Hypothalamus (tissue), 51 donors: ENCODE measurements around the gene JAK1.
"Not testable (repeated sequence)": the region's sequence is repeated elsewhere in the genome, so short reads cannot be mapped to it uniquely, and the experiment has no call there.

Experiments used
- DNase-seq, 51 donors: peaks; one replicate each; lab custom pipeline; 2025; lab: John Stamatoyannopoulos, UW

Gene JAK1

DNA sequence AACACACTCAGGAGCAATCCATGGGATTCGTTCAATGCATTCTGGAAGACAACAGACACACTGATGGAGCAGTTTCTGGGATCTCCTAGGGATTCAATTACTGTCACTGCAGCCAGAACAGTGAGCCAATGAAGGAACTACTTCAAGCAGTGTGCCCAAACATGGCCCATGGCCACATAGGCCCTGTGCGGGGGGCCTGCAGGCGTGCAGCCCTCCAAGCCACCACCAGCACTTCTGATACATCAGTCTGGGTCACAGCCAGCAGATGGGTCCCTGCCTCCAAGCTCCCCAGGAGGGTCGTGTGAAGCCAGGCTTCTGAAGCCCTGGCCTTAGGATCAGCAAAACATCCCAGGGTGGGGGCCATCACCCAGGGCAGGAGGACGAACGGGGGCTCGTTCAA, 122.2 kb downstream of the JAK1 start:
- DNase-seq = no peak

DNA sequence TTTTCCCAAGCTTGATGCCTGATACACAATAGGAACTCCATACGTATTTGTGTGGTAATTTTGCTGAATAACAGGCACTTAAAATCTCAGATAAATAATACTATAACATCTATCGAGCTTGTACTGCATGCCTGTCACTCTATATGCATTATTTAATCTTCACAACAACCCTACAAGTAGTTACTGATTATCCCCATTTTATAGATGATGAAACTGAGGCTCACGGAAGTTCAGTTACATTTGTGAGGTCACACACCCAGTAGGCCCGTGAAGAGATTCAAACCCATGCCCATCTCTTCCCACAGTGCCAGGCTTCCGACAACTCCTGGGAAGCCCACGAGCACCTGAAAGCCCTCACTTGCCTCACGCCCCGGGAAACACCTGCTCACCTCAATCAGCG, 122.7 kb downstream of the JAK1 start:
- DNase-seq = no peak

DNA sequence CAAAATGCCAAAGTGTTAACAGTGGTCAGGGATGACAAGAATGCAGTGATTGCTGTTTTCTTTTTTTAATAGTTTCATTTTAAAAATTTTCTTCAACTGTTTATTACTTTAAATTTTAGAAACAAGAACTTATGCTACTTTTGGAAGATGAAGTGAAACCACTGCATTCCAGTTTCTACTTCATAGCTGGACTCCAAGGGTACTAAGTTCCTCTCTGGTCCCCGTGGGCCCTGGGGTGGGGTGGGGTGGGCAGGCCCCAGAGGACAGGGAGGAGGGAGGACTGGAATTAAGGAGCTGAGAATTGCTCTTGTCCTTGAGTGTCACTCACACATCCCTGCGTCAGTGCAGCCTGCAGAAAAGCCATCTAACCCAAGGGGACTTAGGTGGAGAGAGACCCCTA, 124.1 kb downstream of the JAK1 start:
- DNase-seq = no peak

DNA sequence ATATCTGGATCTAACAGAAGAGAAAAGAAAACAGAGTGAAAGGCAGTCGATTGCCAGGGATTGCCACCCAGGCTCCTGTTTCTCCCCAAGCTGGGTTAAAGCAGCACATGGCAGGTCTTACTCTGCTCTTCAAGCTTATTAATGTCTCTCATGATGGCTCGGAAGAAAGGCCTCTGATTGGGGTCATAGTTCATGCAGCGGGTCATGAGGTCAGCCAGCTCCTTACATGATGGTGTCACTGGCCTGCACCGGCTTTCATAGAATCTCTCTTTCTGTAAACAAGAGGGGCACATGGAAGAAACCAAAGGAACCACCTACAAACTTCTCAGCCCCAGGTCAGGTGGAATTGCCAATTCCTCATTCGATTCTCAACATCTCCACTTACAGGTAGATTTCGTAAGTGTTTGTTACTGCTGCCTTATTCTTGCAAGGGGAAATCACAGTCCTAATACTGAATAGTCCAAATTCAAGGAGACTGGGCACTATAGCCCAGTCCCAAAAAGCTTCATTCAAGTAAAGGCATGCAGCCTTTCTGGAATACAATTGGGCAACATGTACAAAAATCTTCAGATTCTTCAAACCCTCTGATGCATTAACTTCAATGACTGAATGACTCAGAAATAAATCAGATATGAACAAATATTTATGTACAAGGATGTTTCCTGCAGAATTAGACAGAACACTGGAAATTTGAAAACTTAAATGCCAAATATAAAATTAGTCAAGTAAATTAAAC, 124.9 kb downstream of the JAK1 start:
- no peak for DNase-seq

DNA sequence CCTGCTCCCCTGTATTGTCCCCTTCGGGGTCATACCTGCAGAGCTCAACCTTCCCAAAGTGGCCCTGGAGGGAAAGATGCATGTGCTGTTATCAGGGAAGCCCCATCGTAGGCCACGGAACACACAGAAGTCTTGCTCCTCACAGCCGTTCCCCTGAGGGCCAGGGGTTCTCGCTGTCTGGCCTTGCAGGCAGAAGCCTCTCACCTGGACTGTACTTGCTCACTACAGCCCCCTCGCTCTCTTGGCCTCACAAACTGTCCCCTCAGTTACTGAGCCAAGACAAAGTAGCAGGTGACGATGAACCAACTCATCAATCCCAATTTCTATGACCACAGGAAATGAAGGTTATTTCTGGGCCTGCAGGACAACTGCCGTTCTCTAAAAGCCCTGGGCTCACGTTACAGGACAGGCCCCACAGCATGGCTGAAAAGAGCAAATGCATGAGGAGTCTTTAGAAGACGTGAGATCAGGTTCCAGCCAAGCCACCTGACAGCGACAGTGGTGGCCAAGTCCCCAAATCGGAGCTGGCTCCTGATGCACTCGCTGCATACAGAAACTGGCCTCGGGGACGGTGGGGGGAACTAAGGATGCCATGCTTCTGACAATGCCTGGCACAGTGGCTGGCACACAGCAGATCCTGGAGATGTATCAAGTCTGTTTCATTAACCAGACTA, 126.5 kb downstream of the JAK1 start:
- peak in 1 of 51 donors; percentile 15 for DNase-seq

- no peak for DNase-seq
Measured at GRCh38 chr1:64839261-64839660, 127.1 kb downstream of the JAK1 start.

DNA sequence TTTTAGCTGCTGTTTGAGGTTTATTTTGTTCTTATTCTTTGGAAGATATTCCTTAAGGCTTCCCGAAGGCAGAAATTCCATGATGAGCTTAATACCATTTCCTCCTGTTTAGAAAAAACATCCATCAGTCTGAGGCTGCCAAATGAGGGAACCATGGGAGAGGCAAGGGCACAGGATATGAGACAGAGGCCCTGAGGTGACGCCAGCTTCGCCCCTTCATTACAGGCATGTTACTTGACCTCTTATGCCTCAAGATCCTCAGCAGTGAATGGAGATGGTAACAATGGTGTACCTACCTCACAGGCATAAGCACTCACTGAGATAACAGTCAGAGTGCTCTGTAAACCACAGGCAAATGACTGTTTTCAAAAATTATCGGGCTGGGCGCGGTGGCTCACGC, 127.9 kb downstream of the JAK1 start:
- no peak for DNase-seq

DNA sequence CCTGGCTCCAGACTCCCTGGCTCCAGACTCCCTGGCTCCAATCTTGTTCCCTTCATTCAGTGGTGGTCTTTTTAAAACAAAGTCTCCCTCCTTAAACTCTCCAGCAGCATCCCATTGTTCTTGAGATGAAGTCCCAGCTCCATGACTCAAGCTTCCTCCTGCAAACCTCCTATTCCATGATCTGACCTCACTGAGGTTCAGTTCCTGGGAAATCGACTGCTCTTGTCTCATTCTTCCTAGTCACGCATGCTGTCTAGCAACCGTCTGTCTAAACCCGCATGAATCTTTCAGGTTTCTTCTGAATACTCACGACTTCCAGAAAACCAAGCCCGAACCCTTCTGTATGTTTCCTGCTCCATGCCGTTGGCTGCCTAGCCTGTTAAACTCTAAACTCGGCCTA, 129.5 kb downstream of the JAK1 start:
- no peak for DNase-seq

GRCh38 chr1:64834734-64835133, 131.6 kb downstream of the JAK1 start:
- no peak for DNase-seq

DNA sequence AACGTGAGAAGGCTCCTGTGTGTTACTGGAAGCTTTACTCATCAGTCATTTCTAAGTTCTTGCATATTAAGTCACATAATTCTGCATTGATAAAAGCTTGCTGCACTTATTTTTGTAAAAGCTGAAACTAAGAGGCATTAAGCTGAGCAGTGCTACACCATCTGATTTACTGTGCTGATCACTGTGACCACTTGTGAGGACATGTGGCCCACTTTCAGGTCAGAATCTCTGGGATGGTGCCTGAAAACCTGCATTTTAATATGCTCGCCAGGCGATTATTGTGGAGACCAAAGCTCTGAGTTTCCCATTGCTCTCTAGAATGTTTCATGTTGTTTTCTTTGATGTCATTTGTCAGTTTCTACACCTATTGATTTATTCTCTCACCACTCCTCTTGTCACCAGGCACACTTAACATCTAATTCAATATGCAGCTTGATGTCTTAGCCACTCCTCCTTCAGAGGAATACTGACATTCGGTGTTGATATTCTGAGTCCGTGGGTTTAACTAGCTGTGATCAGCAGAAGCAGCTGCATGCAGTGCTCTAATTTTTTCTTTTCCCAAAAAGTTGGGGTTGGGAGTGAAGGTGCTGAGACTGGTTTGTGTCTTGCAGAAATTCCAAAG, 136.2 kb downstream of the JAK1 start:
- DNase-seq = no peak

DNA sequence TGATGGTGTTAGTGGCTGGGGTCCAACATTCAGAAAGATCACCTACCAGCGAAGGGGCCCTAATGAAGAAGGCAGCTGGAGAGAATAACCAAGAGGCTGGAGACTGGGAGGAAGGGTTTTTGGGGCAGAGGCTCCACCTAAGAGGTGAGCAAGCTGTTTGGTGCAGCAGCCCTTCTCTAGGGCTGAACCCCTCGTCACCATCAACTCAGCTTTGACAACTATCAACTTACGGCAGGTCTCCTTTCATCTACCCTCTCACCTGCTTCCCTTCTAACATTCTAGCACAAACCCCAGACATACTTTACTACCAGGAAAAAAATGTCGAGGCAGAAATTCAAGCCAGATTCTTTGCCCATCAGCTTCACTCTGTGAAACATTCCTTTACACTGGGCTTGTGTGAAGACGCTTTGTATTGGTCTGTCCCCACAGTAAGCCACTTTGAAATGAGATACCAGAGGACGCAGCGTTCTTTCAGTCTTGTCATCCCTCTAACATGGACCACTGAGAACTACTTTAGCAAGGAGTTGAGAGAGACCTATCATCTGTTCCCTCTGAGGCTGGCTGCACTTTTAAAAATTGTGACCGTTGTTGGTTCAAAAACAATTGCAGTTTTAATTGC, 136.8 kb downstream of the JAK1 start:
- no peak for DNase-seq

DNA sequence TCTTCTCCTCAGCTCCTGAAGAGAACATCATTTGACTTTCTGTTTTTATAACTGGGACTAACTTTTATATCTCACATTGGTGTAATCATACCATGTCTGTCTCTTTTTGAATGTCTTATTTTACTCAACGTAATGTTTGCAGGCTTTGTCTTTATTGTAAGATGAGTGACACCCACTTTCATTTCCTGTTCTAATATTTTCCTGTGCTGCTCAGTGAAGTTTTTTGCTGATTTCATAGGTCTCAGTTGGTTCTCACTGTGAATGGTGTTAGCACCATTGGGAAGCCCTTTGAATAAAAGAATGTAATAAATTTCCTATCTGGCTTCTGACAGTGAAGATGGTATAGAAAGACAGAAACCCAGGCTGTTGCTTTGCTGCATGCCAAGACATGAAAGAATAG, 137.5 kb downstream of the JAK1 start:
- DNase-seq = no peak

- DNase-seq = no peak
Measured at GRCh38 chr1:64826991-64827390, 139.4 kb downstream of the JAK1 start.

DNA sequence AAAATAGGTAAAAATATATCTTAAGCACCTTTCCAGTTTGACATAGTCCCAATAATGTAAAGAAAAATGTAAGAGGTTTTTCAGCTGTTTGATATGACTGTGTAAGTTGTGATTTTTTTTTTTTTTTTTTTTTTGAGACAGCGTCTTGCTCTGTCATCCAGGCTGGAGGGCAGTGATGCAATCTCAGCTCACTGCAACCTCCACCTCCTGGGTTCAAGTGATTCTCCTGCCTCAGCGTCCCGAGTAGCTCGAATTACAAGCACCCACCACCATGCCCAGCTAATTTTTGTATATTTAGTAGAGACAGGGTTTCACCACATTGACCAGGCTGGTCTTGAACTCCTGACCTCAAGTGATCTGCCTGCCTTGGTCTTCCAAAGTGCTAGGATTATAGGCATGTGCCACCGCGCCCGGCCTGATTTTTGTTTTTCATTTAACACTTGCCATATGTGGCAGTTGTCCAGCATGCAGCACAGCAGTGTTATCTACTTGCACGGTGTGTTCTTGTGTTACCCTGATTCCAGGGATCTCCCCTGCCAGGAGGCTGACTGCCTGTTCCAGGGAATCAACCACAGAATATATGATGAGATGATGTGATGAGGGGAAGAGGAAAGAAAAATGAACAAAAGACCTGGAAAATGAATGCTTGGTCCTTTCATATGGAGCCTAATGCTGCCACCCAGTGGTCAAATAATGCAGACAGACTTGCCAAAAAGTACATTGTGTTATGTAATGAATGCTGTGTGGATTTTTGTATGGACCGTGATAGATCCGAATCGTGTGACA, 142.5 kb downstream of the JAK1 start:
- DNase-seq = peak in 33 of 51 donors; percentile 7 to 76 (median 40)

DNA sequence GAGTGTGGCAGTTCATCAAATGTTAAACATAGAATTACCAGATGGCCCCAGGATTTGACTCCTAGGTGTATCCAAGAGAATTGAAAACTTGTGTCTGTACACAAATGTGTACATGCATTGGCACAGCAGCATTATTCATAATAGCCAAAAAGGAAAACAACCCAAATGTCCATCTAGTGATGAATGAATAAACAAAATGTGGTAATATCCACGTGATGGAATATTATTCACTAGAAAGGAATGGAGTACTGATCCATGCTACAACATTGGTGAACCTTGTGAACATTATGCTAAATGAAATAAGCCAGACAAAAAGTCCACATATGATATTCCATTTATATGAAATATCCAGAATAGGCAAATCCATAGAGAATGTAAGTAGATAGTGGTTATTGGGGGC, 143.7 kb downstream of the JAK1 start:
- DNase-seq = no peak

DNA sequence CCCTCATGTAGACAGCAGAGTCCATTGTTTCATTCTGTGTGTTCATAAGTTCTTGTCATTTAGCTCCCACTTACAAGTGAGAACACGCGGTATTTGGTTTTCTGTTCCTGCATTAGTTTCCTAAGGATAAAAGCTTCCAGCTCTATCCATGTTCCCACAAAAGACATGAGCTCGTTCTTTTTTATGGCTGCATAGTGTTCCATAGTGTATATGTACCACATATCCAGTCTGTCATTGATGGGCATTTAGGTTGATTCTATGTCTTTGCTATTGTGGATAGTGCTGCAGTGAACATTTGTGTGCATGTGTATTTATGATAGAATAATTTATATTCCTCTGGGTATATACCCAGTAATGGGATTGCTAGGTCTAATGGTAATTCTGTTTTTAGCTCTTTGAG, 145.8 kb downstream of the JAK1 start:
- not testable (repeated sequence) for DNase-seq

DNA sequence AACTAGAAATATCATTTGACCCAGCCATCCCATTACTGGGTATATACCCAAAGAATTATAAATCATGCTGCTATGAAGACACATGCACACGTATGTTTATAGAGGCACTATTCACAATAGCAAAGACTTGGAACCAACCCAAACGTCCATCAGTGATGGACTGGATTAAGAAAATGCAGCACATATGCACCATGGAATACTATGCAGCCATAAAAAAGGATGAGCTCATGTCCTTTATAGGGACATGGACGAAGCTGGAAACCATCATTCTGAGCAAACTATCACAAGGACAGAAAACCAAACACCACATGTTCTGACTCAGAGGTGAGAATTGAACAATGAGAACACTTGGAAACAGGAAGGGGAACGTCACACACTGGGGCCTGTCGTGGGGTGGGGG, 149.0 kb downstream of the JAK1 start:
- not testable (repeated sequence) for DNase-seq

DNA sequence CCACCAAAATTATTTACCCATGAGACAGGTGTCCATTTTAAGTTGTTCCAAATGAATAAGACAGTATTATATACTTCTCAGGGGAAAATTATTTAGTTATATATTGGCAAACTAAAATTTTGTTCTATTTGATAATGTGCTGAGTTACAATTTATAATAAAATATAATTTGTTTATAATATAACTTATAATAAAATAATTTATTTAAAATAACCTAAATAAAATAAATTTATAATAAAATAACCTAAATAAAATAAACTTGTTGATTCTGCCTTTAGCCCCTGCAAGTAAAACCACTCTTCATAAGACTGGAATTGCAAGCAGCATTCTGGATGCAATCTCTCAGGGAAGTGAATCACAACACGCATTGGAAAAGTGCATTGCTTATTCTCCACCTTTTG, 151.9 kb downstream of the JAK1 start:
- no peak for DNase-seq

DNA sequence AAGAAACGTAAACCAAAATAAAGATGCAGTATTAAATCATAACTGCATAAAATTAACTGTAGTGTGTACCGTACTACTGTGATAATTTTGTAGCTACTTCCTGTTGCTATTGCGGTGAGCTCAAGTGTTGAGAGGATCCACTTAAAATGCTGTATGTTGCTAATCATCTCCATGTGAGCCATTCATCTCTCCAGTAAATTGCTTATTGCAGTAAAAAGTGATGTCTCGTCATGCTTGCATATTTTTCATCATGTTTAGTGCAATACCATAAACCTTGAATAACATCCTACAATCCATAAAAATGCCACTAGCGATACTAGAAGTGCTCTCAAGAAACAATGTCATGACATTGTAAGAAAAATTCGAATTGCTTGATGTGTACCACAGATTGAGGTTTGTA, 155.2 kb downstream of the JAK1 start:
- DNase-seq = no peak

DNA sequence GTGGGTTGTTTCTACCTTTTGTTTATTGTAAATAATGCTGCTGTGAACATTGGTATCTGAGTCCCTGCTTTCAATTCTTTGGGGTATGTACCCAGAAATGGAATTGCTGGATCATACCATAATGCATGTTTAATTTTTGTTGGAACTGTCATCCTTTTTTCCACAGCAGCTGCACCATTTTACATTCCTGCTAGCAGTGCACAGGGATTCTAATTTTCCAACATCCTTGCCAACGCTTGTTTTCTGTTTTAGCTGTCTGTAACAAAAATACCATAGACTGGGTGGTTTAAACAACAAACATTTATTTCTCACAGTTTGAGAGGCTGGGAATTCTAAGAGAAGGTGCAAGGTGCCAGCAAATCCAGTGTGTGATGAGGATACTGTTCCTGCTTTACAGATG, 156.3 kb downstream of the JAK1 start:
- DNase-seq = no peak

DNA sequence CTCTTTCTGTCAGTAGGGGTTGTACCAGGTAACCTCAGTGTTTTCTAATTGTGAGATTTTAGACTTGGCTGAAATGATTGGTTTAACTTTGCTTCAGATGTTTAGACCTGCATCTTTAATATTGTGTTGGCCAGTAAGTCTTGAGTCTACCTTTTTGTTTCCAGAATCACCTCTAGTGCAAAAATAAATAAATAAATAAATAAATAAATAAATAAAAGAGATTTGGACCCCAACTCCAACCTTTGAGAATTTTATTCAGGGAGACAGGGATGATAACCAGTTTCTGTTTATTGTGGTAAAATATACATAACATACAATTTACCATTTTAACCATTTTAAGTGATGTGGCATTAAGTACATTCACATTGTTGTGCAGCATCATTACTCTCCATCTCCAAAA, 157.0 kb downstream of the JAK1 start:
- DNase-seq = no peak
